ENCODE results near the gene BTBD16. TPM values are rescaled to one million over a fixed set of nuclear protein-coding genes. Genes with fewer than 3 reads are reported as not detected.

BTBD16 gene
- total RNA-seq, 1 experiment from 2014 or later, result not detected

GRCh38 chr10:122342293-122343134 is 71.4 kb downstream of the BTBD16 start:
- Histone ChIP-seq H2BK20ac (ENCODE audit: low read depth, low read length, poor library complexity, severe bottlenecking) (no peak overlapping the region), H3K14ac (ENCODE audit: insufficient read depth, low read length) (no peak overlapping the region), H3K27me3 (ENCODE audit: insufficient read depth, low read length) (no peaks in the 10 kb centered on the region), H2AFZ (ENCODE audit: low read length) (no peak overlapping the region), H2BK5ac (ENCODE audit: insufficient read length, low read length) (no peak overlapping the region), H4K20me1 (ENCODE audit: control insufficient read depth, insufficient read depth, insufficient read length) (no peaks in the 10 kb centered on the region), H3K4ac (ENCODE audit: low read depth, low read length) (no peak overlapping the region), H4K5ac (ENCODE audit: insufficient read length, low read depth, low read length) (no peak overlapping the region), H3K23me2 (ENCODE audit: insufficient read length, low read depth, low read length, poor library complexity, severe bottlenecking) (no peaks in the 10 kb centered on the region), H3K18ac (ENCODE audit: insufficient read length, low read depth, low read length) (no peak overlapping the region), H3K79me1 (ENCODE audit: insufficient read depth, low read depth, low read length, poor library complexity, severe bottlenecking) (no peaks in the 10 kb centered on the region), H3K4me1 (ENCODE audit: insufficient read depth, low read length) (peaks cover 6% of the 10 kb centered on the region; the same call in 1 of the 2 replicates), H2BK15ac (ENCODE audit: low read depth, low read length) (no peak overlapping the region), H2BK120ac (ENCODE audit: low read depth, low read length, poor library complexity, severe bottlenecking) (no peak overlapping the region), H3K4me2 (ENCODE audit: insufficient read depth, insufficient read length, low read length) (no peak overlapping the region), H4K8ac (replicated peaks; ENCODE audit: insufficient read length, low read depth, low read length) (no peak overlapping the region), H3K23ac (ENCODE audit: insufficient read length, low read depth, low read length) (no peak overlapping the region), H3K9me3 (ENCODE audit: control insufficient read depth, low read depth, low read length) (peaks cover 11% of the 10 kb centered on the region), H3K9ac (ENCODE audit: extremely low read depth, insufficient read length, low read length) (no peak overlapping the region), H3T11ph (ENCODE audit: low read length) (no peak overlapping the region), H2AK5ac (ENCODE audit: insufficient read length, low read length) (no peak overlapping the region), H3K27ac (ENCODE audit: insufficient read length, low read depth, low read length) (no peak overlapping the region), H4K91ac (ENCODE audit: insufficient read length, low read depth, low read length) (no peak overlapping the region), H3K79me2 (ENCODE audit: insufficient read depth, low read length) (no peaks in the 10 kb centered on the region), H2BK12ac (ENCODE audit: insufficient read length, low read depth, low read length) (no peak overlapping the region), H3K56ac (ENCODE audit: insufficient read length, low read depth, low read length) (no peak overlapping the region)
- DNase-seq, result no peak
- peaks cover 45 to 53% of the 10 kb centered on the region in 2 experiments for H3K4me1 Mint-ChIP-seq
- H3K27me3 Mint-ChIP-seq (ENCODE audit: low read depth), result peaks cover 11% of the 10 kb centered on the region
- TF ChIP-seq, protein P1, sequence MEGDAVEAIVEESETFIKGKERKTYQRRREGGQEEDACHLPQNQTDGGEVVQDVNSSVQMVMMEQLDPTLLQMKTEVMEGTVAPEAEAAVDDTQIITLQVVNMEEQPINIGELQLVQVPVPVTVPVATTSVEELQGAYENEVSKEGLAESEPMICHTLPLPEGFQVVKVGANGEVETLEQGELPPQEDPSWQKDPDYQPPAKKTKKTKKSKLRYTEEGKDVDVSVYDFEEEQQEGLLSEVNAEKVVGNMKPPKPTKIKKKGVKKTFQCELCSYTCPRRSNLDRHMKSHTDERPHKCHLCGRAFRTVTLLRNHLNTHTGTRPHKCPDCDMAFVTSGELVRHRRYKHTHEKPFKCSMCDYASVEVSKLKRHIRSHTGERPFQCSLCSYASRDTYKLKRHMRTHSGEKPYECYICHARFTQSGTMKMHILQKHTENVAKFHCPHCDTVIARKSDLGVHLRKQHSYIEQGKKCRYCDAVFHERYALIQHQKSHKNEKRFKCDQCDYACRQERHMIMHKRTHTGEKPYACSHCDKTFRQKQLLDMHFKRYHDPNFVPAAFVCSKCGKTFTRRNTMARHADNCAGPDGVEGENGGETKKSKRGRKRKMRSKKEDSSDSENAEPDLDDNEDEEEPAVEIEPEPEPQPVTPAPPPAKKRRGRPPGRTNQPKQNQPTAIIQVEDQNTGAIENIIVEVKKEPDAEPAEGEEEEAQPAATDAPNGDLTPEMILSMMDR (conservative IDR thresholded peaks at IDR 0.05), result peak; percentile 79
- H3K4me3 Mint-ChIP-seq, result no peak overlapping the region
- peak overlapping the region in 2 of 3 experiments; percentile 86 to 88; a peak in 4 of 7 replicates for H3K27ac Mint-ChIP-seq
- peaks cover 16 to 28% (median 25%) of the 10 kb centered on the region in 3 experiments for H3K36me3 Mint-ChIP-seq (ENCODE audit: insufficient read depth in 1 of 3, low read depth in 3 of 3)
- peaks cover 29 to 34% of the 10 kb centered on the region in 2 experiments for H3K9me3 Mint-ChIP-seq
- WGBS (ENCODE audit: extremely low coverage, insufficient read length, low lambda C conversion rate), result no CpG with 5 or more reads among the region's 8 CpGs
